OCI-LY3 (cell line): ENCODE results near the gene CDA.

Source experiments
- H2AFZ ChIP-seq: fragments of 200-600, 300-600 bp; shearing (Covaris generic); 2 replicates; pipeline ENCODE4 v1.6.0; 2014; ENCODE audit warnings: antibody characterized with exemption, low read depth, low read length
- H3K27ac ChIP-seq: fragments of 200-600, 300-600 bp; sonication (generic); 2 replicates; pipeline ENCODE4 v1.5.1; 2014; ENCODE audit warnings: mild to moderate bottlenecking, low read length, moderate library complexity, mixed read lengths
- H3K27me3 ChIP-seq: fragments of 200-600, 300-600 bp; sonication (generic); 2 replicates; pipeline ENCODE4 v1.6.1; 2014; ENCODE audit warnings: low read depth, low read length, mixed read lengths
- H3K36me3 ChIP-seq: fragments of 200-600, 300-600 bp; sonication (generic); replicated peaks from 2 replicates; pipeline ENCODE3; 2014; ENCODE audit warnings: low read depth, low read length, mixed read lengths
- H3K4me1 ChIP-seq: fragments of 300-600, 200-600 bp; sonication (generic); 2 replicates; pipeline ENCODE4 v1.6.1; 2014; ENCODE audit warnings: low read length, mixed read lengths
- H3K4me2 ChIP-seq: fragments of 200-600, 300-600 bp; sonication (generic); 2 replicates; pipeline ENCODE4 v1.6.1; 2014; ENCODE audit warnings: low read length, mixed read lengths
- H3K4me3 ChIP-seq: fragments of 300-600, 200-600 bp; sonication (generic); 2 replicates; pipeline ENCODE4 v1.5.1; 2014; ENCODE audit warnings: antibody characterized with exemption, mild to moderate bottlenecking, low read length, moderate library complexity
- H3K79me2 ChIP-seq: fragments of 300-600, 200-600 bp; shearing (Covaris generic); 2 replicates; pipeline ENCODE4 v1.6.1; 2014; ENCODE audit warnings: mild to moderate bottlenecking, low read length, mixed read lengths
- H3K9ac ChIP-seq: fragments of 300-600, 200-600 bp; shearing (Covaris generic); 2 replicates; pipeline ENCODE4 v1.6.0; 2014; ENCODE audit warnings: mild to moderate bottlenecking, low read length, moderate library complexity
- H3K9me3 ChIP-seq: fragments of 200-600, 300-600 bp; shearing (Covaris generic); 2 replicates; pipeline ENCODE4 v1.6.1; 2014; ENCODE audit warnings: low read length, mixed read lengths; ENCODE audit not compliant: insufficient read depth
- H4K20me1 ChIP-seq: fragments of 200-600, 300-600 bp; sonication (generic); 2 replicates; pipeline ENCODE4 v1.6.1; 2016; ENCODE audit warnings: low read length, mixed read lengths; ENCODE audit not compliant: insufficient read depth
- EZH2phosphoT487 ChIP-seq: fragments of 200-600 bp; shearing (Covaris generic); IDR thresholded peaks from 2 replicates; pipeline ENCODE4 v1.6.1; 2018; ENCODE audit warnings: antibody characterized with exemption, mixed run types, low read depth
- TF ChIP-seq, protein P1 (sequence below): fragments of 200-600, 300-600 bp; sonication (generic); IDR thresholded peaks from 2 replicates; pipeline ENCODE4 v1.5.1; 2014; ENCODE audit warnings: antibody characterized with exemption, low read length, low read depth

Gene CDA

GRCh38 chr1:20587661-20588053, 1.2 kb upstream of the CDA start:
- no peaks in the 10 kb centered on the region for H3K4me1 ChIP-seq
- H3K9ac ChIP-seq, result no peak overlapping the region
- H3K9me3 ChIP-seq, result no peaks in the 10 kb centered on the region
- H3K36me3 ChIP-seq, result no peaks in the 10 kb centered on the region
- H3K27ac ChIP-seq, result no peak overlapping the region
- H4K20me1 ChIP-seq, result no peaks in the 10 kb centered on the region
- peaks cover 5% of the 10 kb centered on the region; the same call in 1 of the 2 replicates for H3K27me3 ChIP-seq
- no peaks in the 10 kb centered on the region for H3K79me2 ChIP-seq
- H2AFZ ChIP-seq, result no peak overlapping the region
- TF ChIP-seq, protein P1, sequence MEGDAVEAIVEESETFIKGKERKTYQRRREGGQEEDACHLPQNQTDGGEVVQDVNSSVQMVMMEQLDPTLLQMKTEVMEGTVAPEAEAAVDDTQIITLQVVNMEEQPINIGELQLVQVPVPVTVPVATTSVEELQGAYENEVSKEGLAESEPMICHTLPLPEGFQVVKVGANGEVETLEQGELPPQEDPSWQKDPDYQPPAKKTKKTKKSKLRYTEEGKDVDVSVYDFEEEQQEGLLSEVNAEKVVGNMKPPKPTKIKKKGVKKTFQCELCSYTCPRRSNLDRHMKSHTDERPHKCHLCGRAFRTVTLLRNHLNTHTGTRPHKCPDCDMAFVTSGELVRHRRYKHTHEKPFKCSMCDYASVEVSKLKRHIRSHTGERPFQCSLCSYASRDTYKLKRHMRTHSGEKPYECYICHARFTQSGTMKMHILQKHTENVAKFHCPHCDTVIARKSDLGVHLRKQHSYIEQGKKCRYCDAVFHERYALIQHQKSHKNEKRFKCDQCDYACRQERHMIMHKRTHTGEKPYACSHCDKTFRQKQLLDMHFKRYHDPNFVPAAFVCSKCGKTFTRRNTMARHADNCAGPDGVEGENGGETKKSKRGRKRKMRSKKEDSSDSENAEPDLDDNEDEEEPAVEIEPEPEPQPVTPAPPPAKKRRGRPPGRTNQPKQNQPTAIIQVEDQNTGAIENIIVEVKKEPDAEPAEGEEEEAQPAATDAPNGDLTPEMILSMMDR, result no peak
- TF ChIP-seq EZH2phosphoT487, result no peak
- H3K4me3 ChIP-seq, result no peak overlapping the region
- no peak overlapping the region for H3K4me2 ChIP-seq

- Histone ChIP-seq H3K36me3 (no peaks in the 10 kb centered on the region), H3K9ac (no peak overlapping the region), H3K4me1 (peaks cover 6% of the 10 kb centered on the region; the same call in 1 of the 2 replicates), H3K4me2 (no peak overlapping the region), H3K79me2 (no peaks in the 10 kb centered on the region), H3K27me3 (peaks cover 5% of the 10 kb centered on the region; the same call in 1 of the 2 replicates), H3K27ac (no peak overlapping the region), H2AFZ (no peak overlapping the region), H4K20me1 (no peaks in the 10 kb centered on the region), H3K4me3 (no peak overlapping the region), H3K9me3 (no peaks in the 10 kb centered on the region)
- TF ChIP-seq, protein P1, result no peak
- TF ChIP-seq EZH2phosphoT487, result no peak
Measured at GRCh38 chr1:20589331-20590278, 708 bp downstream of the CDA start.

GRCh38 chr1:20590306-20590777, 1.4 kb downstream of the CDA start:
- no peaks in the 10 kb centered on the region for H3K9me3 ChIP-seq
- H3K4me1 ChIP-seq, result peaks cover 10% of the 10 kb centered on the region
- no peak overlapping the region for H3K4me2 ChIP-seq
- H3K36me3 ChIP-seq, result no peaks in the 10 kb centered on the region
- no peak overlapping the region for H2AFZ ChIP-seq
- H3K4me3 ChIP-seq, result no peak overlapping the region
- no peak overlapping the region for H3K9ac ChIP-seq
- no peaks in the 10 kb centered on the region for H3K79me2 ChIP-seq
- no peak overlapping the region for H3K27ac ChIP-seq
- no peaks in the 10 kb centered on the region for H4K20me1 ChIP-seq
- 0 out of 2 replicates have a peak, but pooled peaks cover 5% of the 10 kb centered on the region for H3K27me3 ChIP-seq
- TF ChIP-seq, protein P1, result no peak
- TF ChIP-seq EZH2phosphoT487, result no peak

DNA sequence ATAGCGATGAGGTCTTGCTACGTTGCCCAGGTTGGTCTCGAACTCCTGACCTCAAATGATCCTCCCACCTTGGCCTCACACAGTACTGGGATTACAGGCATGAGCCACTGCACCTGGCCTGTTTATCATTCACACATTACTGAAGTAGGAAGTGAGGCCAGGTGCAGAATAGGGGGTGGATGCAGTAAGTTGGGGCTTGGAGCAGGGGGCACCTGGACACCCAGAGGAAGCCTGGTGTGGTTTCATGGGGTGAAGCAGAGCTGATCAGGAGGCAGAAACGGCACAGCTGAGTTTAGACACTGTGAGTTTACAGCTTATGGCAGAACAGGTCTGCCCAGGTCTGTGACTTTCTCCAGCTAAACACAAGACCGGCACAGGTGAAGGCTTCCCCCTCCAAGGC, 4.9 kb downstream of the CDA start:
- Histone ChIP-seq H3K9me3 (no peaks in the 10 kb centered on the region), H3K9ac (no peak overlapping the region)
- no peak for TF ChIP-seq EZH2phosphoT487
- TF ChIP-seq, protein P1, result no peak

More for the DNA sequence above, 4.9 kb downstream of the CDA start:
- no peaks in the 10 kb centered on the region for H4K20me1 ChIP-seq
- H3K79me2 ChIP-seq, result no peaks in the 10 kb centered on the region
- H2AFZ ChIP-seq, result no peak overlapping the region
- no peak overlapping the region for H3K27ac ChIP-seq
- no peak overlapping the region for H3K4me2 ChIP-seq
- H3K36me3 ChIP-seq, result no peaks in the 10 kb centered on the region
- no peak overlapping the region for H3K4me3 ChIP-seq
- H3K27me3 ChIP-seq, result 0 out of 2 replicates have a peak, but pooled peaks cover 5% of the 10 kb centered on the region
- peaks cover 17% of the 10 kb centered on the region for H3K4me1 ChIP-seq
